Right lobe of liver (tissue), 4 donors: Measurements from ENCODE around the gene TADA2A.

Source experiments
- CTCF ChIP-seq, 4 donors: fragments of 200-600 bp in 3 of 4; fragments of 450-650 bp in 1 of 4; IDR thresholded peaks; one replicate each; pipeline versions ENCODE4 v1.5.1 to v1.8.0; 2016 to 2022; ENCODE audit warnings: antibody characterized with exemption in 4 of 4, mild to moderate bottlenecking in 2 of 4
- POLR2A ChIP-seq: fragments of 450-650 bp; IDR thresholded peaks from one replicate; pipeline ENCODE4 v1.6.1; 2017; ENCODE audit warnings: antibody characterized with exemption, mild to moderate bottlenecking
- donor health status: DM: no; HTN: no; CAD: no.
- donor health status: DM: no; HTN: no; CAD: no.
- donor health status: DM: no; HTN: yes; CAD: no.

- TF ChIP-seq CTCF (IDR thresholded peaks at IDR 0.05) = no peak
- no peak for TF ChIP-seq POLR2A
These were observed 3.7 kb downstream of the TADA2A start for GRCh38 chr17:37410357-37410756.
